ENCODE measurements around the gene MEPE. TPM values are rescaled to one million over a fixed set of nuclear protein-coding genes. Genes with fewer than 3 reads are reported as not detected.

Gene MEPE
- total RNA-seq, 1 experiment from 2014 or later, result not detected

GRCh38 chr4:87835743-87836142, 3.0 kb downstream of the MEPE start:
- no peak for TF ChIP-seq POLR2AphosphoS5 (IDR thresholded peaks at IDR 0.05; ENCODE audit: low read depth, low read length)
- TF ChIP-seq REST (IDR thresholded peaks at IDR 0.05; ENCODE audit: insufficient read depth in 1 of 2, low read depth in 2 of 2, low read length in 1 of 2), result no peak
- ChIA-PET POLR2A (interaction anchor here (0.6 kb wide), 1 partner anchor 11 kb away, joined by 3 read pairs; no protein-coding TSS in a partner anchor), CTCF (no interaction called here)
- intact Hi-C loops (cut with micrococcal nuclease; ENCODE audit: unreplicated experiment) (no loop called here), in situ Hi-C loops (cut with HindIII; ENCODE audit: low pct_unique_long_range_greater_than_20kb, low sequenced_read_pairs) (no loop called here)
- Histone ChIP-seq H3K9me3 (ENCODE audit: control insufficient read depth, insufficient read depth, low read depth, low read length) (no peaks in the 10 kb centered on the region), H3K4me1 (ENCODE audit: control insufficient read depth, insufficient read depth, low read length) (no peaks in the 10 kb centered on the region), H3K4me3 (ENCODE audit: low read depth in 2 of 2, low read length in 2 of 2) (no peak overlapping the region), H3K27ac (ENCODE audit: low read length) (no peak overlapping the region), H3K36me3 (ENCODE audit: control insufficient read depth, insufficient read depth, low read length) (no peaks in the 10 kb centered on the region), H3K27me3 (ENCODE audit: control insufficient read depth, insufficient read depth, low read length) (no peaks in the 10 kb centered on the region; the same call in none of the 2 replicates)
- no TSS peak for BruUV-seq (replicated peaks)
- DNase-seq (ENCODE audit: low read depth, low spot score), result no peak
- no peak for ATAC-seq

GRCh38 chr4:87838205-87838604, 5.4 kb downstream of the MEPE start:
- no TSS peak for BruUV-seq (replicated peaks)
- no peak overlapping the region for H3K27ac ChIP-seq (ENCODE audit: low read length)
- H3K36me3 ChIP-seq (ENCODE audit: control insufficient read depth, insufficient read depth, low read length), result no peaks in the 10 kb centered on the region
- no peaks in the 10 kb centered on the region for H3K4me1 ChIP-seq (ENCODE audit: control insufficient read depth, insufficient read depth, low read length)
- H3K4me3 ChIP-seq (ENCODE audit: low read depth in 2 of 2, low read length in 2 of 2), result no peak overlapping the region
- ATAC-seq (no peak), DNase-seq (ENCODE audit: low read depth, low spot score) (no peak)
- in situ Hi-C loops (cut with HindIII; ENCODE audit: low pct_unique_long_range_greater_than_20kb, low sequenced_read_pairs) (no loop called here), intact Hi-C loops (cut with micrococcal nuclease; ENCODE audit: unreplicated experiment) (loop anchor here (2.0 kb wide), 1 partner anchor 293 kb away; no protein-coding TSS in a partner anchor)
- no peaks in the 10 kb centered on the region; the same call in none of the 2 replicates for H3K27me3 ChIP-seq (ENCODE audit: control insufficient read depth, insufficient read depth, low read length)
- CTCF ChIA-PET, result interaction anchor here (1.0 kb wide), 1 partner anchor 158 kb away, joined by 3 read pairs; no protein-coding TSS in a partner anchor
- H3K9me3 ChIP-seq (ENCODE audit: control insufficient read depth, insufficient read depth, low read depth, low read length), result no peaks in the 10 kb centered on the region
- peak; percentile 66 for TF ChIP-seq CTCF (IDR thresholded peaks at IDR 0.05)
- no peak for TF ChIP-seq POLR2AphosphoS5 (IDR thresholded peaks at IDR 0.05; ENCODE audit: low read depth, low read length)
- POLR2A ChIA-PET, result no interaction called here

GRCh38 chr4:87838890-87839591, 6.3 kb downstream of the MEPE start:
- ChIA-PET CTCF (no interaction called here), POLR2A (no interaction called here)
- H3K9me3 ChIP-seq (ENCODE audit: control insufficient read depth, insufficient read depth, low read depth, low read length), result no peaks in the 10 kb centered on the region
- no peaks in the 10 kb centered on the region for H3K36me3 ChIP-seq (ENCODE audit: control insufficient read depth, insufficient read depth, low read length)
- no peaks in the 10 kb centered on the region; the same call in 1 of the 2 replicates for H3K27me3 ChIP-seq (ENCODE audit: control insufficient read depth, insufficient read depth, low read length)
- no TSS peak for BruUV-seq (replicated peaks)
- intact Hi-C loops (cut with micrococcal nuclease; ENCODE audit: unreplicated experiment), result loop anchor here (1.0 to 2.0 kb wide), 2 partner anchors 160 to 294 kb away; no protein-coding TSS in a partner anchor
- no peak overlapping the region for H3K4me3 ChIP-seq (ENCODE audit: low read depth in 2 of 2, low read length in 2 of 2)
- in situ Hi-C loops (cut with HindIII; ENCODE audit: low pct_unique_long_range_greater_than_20kb, low sequenced_read_pairs), result no loop called here
- no peak; the same call in 1 of the 2 replicates for ATAC-seq
- TF ChIP-seq TCF7L2 (IDR thresholded peaks at IDR 0.05; ENCODE audit: low read depth, low read length) (no peak), CTCF (IDR thresholded peaks at IDR 0.05) (peak; percentile 69)
- no peaks in the 10 kb centered on the region for H3K4me1 ChIP-seq (ENCODE audit: control insufficient read depth, insufficient read depth, low read length)
- no peak for DNase-seq (ENCODE audit: low read depth, low spot score)
- H3K27ac ChIP-seq (ENCODE audit: low read length), result no peak overlapping the region

Measured in Panc1 (cell line).